Liver (tissue), 9 donors: ENCODE results near the gene DNAAF8. TPM values are rescaled to one million over a fixed set of nuclear protein-coding genes. Genes with fewer than 3 reads are reported as not detected.

ENCODE experiments used
- DNase-seq: peaks from one replicate; pipeline ENCODE4 v3.0.0-alpha.2; 2017; ENCODE audit warnings: low spot score
- H3K27ac ChIP-seq, 2 donors: one replicate each; pipeline ENCODE4 v1.7.0; 2013; ENCODE audit warnings: inconsistent platforms in 2 of 2, low read length in 2 of 2, control low read depth in 1 of 2, low read depth in 1 of 2, mild to moderate bottlenecking in 1 of 2
- H3K27me3 ChIP-seq, 4 donors: one replicate each; pipeline versions ENCODE4 v1.6.1 to v1.7.0; 2013; ENCODE audit warnings: low read length in 3 of 4, inconsistent platforms in 1 of 4, mild to moderate bottlenecking in 1 of 4, moderate library complexity in 1 of 4; ENCODE audit not compliant: control insufficient read depth in 4 of 4, insufficient read depth in 4 of 4
- H3K36me3 ChIP-seq, 4 donors: one replicate each; pipeline versions ENCODE4 v1.6.1 to v1.7.0; 2013; ENCODE audit warnings: low read length in 3 of 4, mild to moderate bottlenecking in 3 of 4, low read depth in 1 of 4, moderate library complexity in 1 of 4; ENCODE audit not compliant: control insufficient read depth in 4 of 4, insufficient read depth in 3 of 4
- H3K4me1 ChIP-seq, 4 donors: one replicate each; pipeline versions ENCODE4 v1.6.1 to v1.7.0; 2013; ENCODE audit warnings: low read length in 3 of 4, mild to moderate bottlenecking in 3 of 4, moderate library complexity in 1 of 4; ENCODE audit not compliant: control insufficient read depth in 4 of 4, insufficient read depth in 4 of 4
- H3K4me3 ChIP-seq, 3 donors: one replicate each; pipeline versions ENCODE4 v1.6.1 to v1.7.0; 2013; ENCODE audit warnings: low read length in 3 of 3, control low read depth in 1 of 3, low read depth in 1 of 3, mild to moderate bottlenecking in 1 of 3
- H3K9ac ChIP-seq, 2 donors: one replicate each; pipeline ENCODE4 v1.7.0; 2013; ENCODE audit warnings: low read length in 2 of 2, mild to moderate bottlenecking in 2 of 2, moderate library complexity in 2 of 2, control low read depth in 1 of 2, low read depth in 1 of 2
- H3K9me3 ChIP-seq, 4 donors: one replicate each; pipeline versions ENCODE4 v1.6.1 to v1.7.0; 2013; ENCODE audit warnings: low read length in 3 of 4; ENCODE audit not compliant: control insufficient read depth in 4 of 4
- EGR1 ChIP-seq, 2 donors: IDR thresholded peaks; 2 replicates each; pipeline ENCODE4 v1.6.1; 2016 to 2018; ENCODE audit warnings: antibody characterized with exemption in 2 of 2, low read depth in 2 of 2
- FOXA1 ChIP-seq: IDR thresholded peaks from 2 replicates; pipeline ENCODE4 v1.6.1; 2016; ENCODE audit warnings: antibody characterized with exemption
- FOXA2 ChIP-seq: IDR thresholded peaks from 2 replicates; pipeline ENCODE4 v1.6.1; 2016; ENCODE audit warnings: antibody characterized with exemption
- GABPA ChIP-seq, 2 donors: IDR thresholded peaks in 1 of 2; conservative IDR thresholded peaks in 1 of 2; 2 replicates each; pipeline ENCODE4 v1.6.1; 2016; ENCODE audit warnings: antibody characterized with exemption in 2 of 2, mild to moderate bottlenecking in 1 of 2, moderate library complexity in 1 of 2
- HNF4A ChIP-seq, 2 donors: conservative IDR thresholded peaks; 2 replicates each; pipeline ENCODE4 v1.6.1; 2016; ENCODE audit warnings: antibody characterized with exemption in 2 of 2, mild to moderate bottlenecking in 2 of 2
- HNF4G ChIP-seq: IDR thresholded peaks from 2 replicates; pipeline ENCODE4 v1.6.1; 2016; ENCODE audit warnings: antibody characterized with exemption
- JUND ChIP-seq, 2 donors: IDR thresholded peaks; 2 replicates each; pipeline ENCODE4 v1.6.1; 2016; ENCODE audit warnings: antibody characterized with exemption in 2 of 2
- NR2F2 ChIP-seq: IDR thresholded peaks from 2 replicates; pipeline ENCODE4 v1.6.1; 2016; ENCODE audit warnings: antibody characterized with exemption
- RAD21 ChIP-seq, 2 donors: IDR thresholded peaks; 2 replicates each; pipeline ENCODE4 v1.6.1; 2016; ENCODE audit warnings: antibody characterized with exemption in 2 of 2, mild to moderate bottlenecking in 2 of 2
- RXRA ChIP-seq, 2 donors: IDR thresholded peaks; 2 replicates each; pipeline ENCODE4 v1.6.1; 2017 to 2018; ENCODE audit warnings: antibody characterized with exemption in 2 of 2, mild to moderate bottlenecking in 1 of 2
- SP1 ChIP-seq: IDR thresholded peaks from 2 replicates; pipeline ENCODE4 v1.6.1; 2018; ENCODE audit warnings: antibody characterized with exemption, mild to moderate bottlenecking
- TAF1 ChIP-seq: conservative IDR thresholded peaks from 2 replicates; pipeline ENCODE4 v1.6.1; 2016; ENCODE audit warnings: antibody characterized with exemption, mild to moderate bottlenecking
- YY1 ChIP-seq: IDR thresholded peaks from 2 replicates; pipeline ENCODE4 v1.6.1; 2016; ENCODE audit warnings: antibody characterized with exemption, mild to moderate bottlenecking
- WGBS: extraction: QIAGEN DNeasy Blood & Tissue Kit; methylation state at CpG from one replicate; pipeline ENCODE4 v1.1.7; 2013; 5-methylcytosine and 5-hydroxymethylcytosine counted together
- polyA plus RNA-seq, 2 donors: library from polyadenylated mRNA; stranded (reverse) in 1 of 2; unstranded in 1 of 2; fragments of 200-250 nt in 1 of 2; fragments of >200 nt in 1 of 2; fragmentation: Nextera tagmentation in 1 of 2; extraction: Ambion mirVana in 1 of 2; gene quantifications; one replicate each; pipeline versions ENCODE4 v1.2.1 to v1.2.3, GENCODE V29; 2013 to 2015
- total RNA-seq, 2 donors: library from RNA; depleted of rRNA; stranded (reverse); fragments of >200 nt; gene quantifications; one replicate each; pipeline ENCODE4 v1.2.3, GENCODE V29; 2014
- TF ChIP-seq, protein P1 (sequence below): fragments of 150-350 bp; IDR thresholded peaks from 2 replicates; pipeline ENCODE4 v1.5.1; 2017; ENCODE audit warnings: improper control_type of control experiment, low read depth, low read length; ENCODE audit not compliant: missing input control
- TF ChIP-seq, protein P2 (sequence below): IDR thresholded peaks from 2 replicates; pipeline ENCODE4 v1.6.1; 2016; ENCODE audit warnings: antibody characterized with exemption
- TF ChIP-seq, protein P3 (sequence below): IDR thresholded peaks from 2 replicates; pipeline ENCODE4 v1.6.1; 2016; ENCODE audit warnings: antibody characterized with exemption
- TF ChIP-seq, protein P4 (sequence below): IDR thresholded peaks from 2 replicates; pipeline ENCODE4 v1.6.1; 2016; ENCODE audit warnings: antibody characterized with exemption
- TF ChIP-seq, protein P5 (sequence below): IDR thresholded peaks from 2 replicates; pipeline ENCODE4 v1.6.1; 2016; ENCODE audit warnings: antibody characterized with exemption, mild to moderate bottlenecking
- donor health status: healthy.
- donor health status: healthy.
- donor health status: healthy.
- donor health status: healthy.
- donor health status: healthy.

DNAAF8 gene
- total and polyA plus RNA-seq, 4 donors: 0.33 to 0.75 (median 0.56) TPM

DNA sequence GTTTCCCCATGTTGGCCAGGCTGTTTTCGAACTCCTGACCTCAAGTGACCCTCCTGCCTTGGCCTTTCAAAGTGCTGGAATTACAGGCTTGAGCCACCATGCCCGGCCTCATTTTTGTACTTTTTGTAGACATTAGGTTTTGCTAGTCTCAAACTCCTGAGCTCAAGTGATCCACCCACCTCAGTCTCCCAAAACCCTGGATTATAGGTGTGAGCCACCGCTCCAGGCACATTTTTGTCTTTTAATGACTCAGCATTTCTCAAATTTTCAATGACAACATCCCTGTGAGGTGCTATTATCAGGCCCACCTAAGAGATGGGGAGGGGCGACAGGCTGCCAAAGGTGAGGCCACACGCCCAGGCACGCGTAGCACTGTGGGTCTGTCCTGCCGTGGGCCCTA lies 52.7 kb downstream of the DNAAF8 start:
- H3K9me3 ChIP-seq: no peaks in the 10 kb centered on the region
- no peak for DNase-seq
- WGBS: 96% methylated on average over 8 of the region's 8 CpGs
- peaks cover 0 to 5% (median 4%) of the 10 kb centered on the region in 4 donors for H3K4me1 ChIP-seq
- no peak overlapping the region for H3K9ac ChIP-seq
- no peak for TF ChIP-seq EGR1 (IDR thresholded peaks at IDR 0.05; ENCODE audit: low read depth in 2 of 2)
- TF ChIP-seq RAD21 (IDR thresholded peaks at IDR 0.05): no peak
- no peak for TF ChIP-seq HNF4A (conservative IDR thresholded peaks at IDR 0.05)
- TF ChIP-seq, protein P1, sequence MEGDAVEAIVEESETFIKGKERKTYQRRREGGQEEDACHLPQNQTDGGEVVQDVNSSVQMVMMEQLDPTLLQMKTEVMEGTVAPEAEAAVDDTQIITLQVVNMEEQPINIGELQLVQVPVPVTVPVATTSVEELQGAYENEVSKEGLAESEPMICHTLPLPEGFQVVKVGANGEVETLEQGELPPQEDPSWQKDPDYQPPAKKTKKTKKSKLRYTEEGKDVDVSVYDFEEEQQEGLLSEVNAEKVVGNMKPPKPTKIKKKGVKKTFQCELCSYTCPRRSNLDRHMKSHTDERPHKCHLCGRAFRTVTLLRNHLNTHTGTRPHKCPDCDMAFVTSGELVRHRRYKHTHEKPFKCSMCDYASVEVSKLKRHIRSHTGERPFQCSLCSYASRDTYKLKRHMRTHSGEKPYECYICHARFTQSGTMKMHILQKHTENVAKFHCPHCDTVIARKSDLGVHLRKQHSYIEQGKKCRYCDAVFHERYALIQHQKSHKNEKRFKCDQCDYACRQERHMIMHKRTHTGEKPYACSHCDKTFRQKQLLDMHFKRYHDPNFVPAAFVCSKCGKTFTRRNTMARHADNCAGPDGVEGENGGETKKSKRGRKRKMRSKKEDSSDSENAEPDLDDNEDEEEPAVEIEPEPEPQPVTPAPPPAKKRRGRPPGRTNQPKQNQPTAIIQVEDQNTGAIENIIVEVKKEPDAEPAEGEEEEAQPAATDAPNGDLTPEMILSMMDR: no peak
- no peak for TF ChIP-seq HNF4G
- TF ChIP-seq GABPA (IDR thresholded peaks at IDR 0.05 in 1 of 2, conservative IDR thresholded peaks at IDR 0.05 in 1 of 2): no peak
- TF ChIP-seq NR2F2: no peak
- no peak for TF ChIP-seq FOXA1
- TF ChIP-seq RXRA (IDR thresholded peaks at IDR 0.05): no peak
- TF ChIP-seq SP1: no peak
- no peak for TF ChIP-seq FOXA2
- TF ChIP-seq, protein P2, sequence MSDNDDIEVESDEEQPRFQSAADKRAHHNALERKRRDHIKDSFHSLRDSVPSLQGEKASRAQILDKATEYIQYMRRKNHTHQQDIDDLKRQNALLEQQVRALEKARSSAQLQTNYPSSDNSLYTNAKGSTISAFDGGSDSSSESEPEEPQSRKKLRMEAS: no peak
- TF ChIP-seq YY1: no peak
- H3K27me3 ChIP-seq: no peaks in the 10 kb centered on the region
- no peak overlapping the region for H3K4me3 ChIP-seq
- H3K27ac ChIP-seq: no peak overlapping the region
- no peaks in the 10 kb centered on the region for H3K36me3 ChIP-seq

DNA sequence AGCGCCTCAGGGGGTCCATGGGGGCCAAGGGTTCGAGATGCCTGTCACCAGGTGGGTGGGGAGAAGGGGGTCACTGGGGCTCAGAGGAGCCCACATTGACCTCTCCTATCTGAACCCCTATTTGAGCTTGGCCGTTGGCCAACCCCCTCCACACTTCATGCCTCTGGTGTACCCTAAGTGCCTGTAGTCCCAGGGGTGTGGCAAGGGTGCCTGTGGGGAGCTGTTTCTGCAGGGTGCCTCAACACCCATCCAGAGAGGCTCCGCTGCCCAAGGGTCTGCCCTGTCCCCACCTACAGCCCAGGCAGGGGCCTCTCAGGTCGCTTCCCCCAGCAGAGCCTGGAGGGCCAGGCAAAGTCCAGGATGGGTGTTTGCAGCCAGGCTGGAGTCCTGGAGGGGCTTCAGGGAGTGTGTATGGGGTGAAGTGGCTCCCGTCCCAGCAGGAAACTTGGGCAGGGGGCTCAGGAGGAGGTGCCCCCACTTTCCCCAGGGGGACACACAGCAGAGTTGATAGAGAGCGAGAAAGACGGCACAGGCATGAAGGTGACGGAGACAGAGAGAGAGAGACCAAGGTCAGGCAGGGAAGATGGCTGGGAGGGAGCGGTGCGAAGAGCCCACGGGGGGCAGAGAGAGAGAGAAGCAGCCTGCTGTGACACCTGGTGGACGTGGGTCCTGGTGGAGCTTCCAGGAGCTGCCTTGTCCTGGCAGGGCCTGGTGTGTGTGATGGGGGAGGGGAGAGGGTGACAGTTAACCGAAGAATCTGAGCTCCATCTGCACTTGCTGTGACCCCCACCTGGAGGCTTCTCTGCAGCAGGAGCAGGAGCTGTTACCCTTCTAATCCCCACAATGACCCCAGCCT lies 53.5 kb downstream of the DNAAF8 start, which contains the start of gene SEPTIN12:
TSS of gene SEPTIN12 (minus strand) at position 719 of the 856 bp plus-strand sequence. CDS start at position 19, 700 bp downstream.
- no peak within 1 kb of the TSS for H3K4me3 ChIP-seq
- no peak within 1 kb of the TSS for H3K27ac ChIP-seq
- no peak within 1 kb of the TSS for H3K9ac ChIP-seq
- no peaks in the 10 kb centered on the region for H3K9me3 ChIP-seq
- 80% methylated on average over 14 of the region's 14 CpGs for WGBS
- peaks cover 0 to 5% (median 4%) of the 10 kb centered on the region in 4 donors for H3K4me1 ChIP-seq
- H3K27me3 ChIP-seq: no peaks in the 10 kb centered on the region
- TF ChIP-seq NR2F2: no peak
- TF ChIP-seq, protein P2: no peak
- no peak for TF ChIP-seq GABPA (IDR thresholded peaks at IDR 0.05 in 1 of 2, conservative IDR thresholded peaks at IDR 0.05 in 1 of 2)
- no peak for TF ChIP-seq FOXA1
- TF ChIP-seq YY1: no peak
- TF ChIP-seq, protein P3, sequence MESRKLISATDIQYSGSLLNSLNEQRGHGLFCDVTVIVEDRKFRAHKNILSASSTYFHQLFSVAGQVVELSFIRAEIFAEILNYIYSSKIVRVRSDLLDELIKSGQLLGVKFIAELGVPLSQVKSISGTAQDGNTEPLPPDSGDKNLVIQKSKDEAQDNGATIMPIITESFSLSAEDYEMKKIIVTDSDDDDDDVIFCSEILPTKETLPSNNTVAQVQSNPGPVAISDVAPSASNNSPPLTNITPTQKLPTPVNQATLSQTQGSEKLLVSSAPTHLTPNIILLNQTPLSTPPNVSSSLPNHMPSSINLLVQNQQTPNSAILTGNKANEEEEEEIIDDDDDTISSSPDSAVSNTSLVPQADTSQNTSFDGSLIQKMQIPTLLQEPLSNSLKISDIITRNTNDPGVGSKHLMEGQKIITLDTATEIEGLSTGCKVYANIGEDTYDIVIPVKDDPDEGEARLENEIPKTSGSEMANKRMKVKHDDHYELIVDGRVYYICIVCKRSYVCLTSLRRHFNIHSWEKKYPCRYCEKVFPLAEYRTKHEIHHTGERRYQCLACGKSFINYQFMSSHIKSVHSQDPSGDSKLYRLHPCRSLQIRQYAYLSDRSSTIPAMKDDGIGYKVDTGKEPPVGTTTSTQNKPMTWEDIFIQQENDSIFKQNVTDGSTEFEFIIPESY: no peak
- no peak for TF ChIP-seq RAD21 (IDR thresholded peaks at IDR 0.05)
- TF ChIP-seq HNF4A (conservative IDR thresholded peaks at IDR 0.05): no peak
- TF ChIP-seq, protein P4, sequence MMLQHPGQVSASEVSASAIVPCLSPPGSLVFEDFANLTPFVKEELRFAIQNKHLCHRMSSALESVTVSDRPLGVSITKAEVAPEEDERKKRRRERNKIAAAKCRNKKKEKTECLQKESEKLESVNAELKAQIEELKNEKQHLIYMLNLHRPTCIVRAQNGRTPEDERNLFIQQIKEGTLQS: no peak
- TF ChIP-seq JUND (IDR thresholded peaks at IDR 0.05): no peak
- TF ChIP-seq TAF1: no peak
- TF ChIP-seq, protein P1: no peak
- TF ChIP-seq, protein P5, sequence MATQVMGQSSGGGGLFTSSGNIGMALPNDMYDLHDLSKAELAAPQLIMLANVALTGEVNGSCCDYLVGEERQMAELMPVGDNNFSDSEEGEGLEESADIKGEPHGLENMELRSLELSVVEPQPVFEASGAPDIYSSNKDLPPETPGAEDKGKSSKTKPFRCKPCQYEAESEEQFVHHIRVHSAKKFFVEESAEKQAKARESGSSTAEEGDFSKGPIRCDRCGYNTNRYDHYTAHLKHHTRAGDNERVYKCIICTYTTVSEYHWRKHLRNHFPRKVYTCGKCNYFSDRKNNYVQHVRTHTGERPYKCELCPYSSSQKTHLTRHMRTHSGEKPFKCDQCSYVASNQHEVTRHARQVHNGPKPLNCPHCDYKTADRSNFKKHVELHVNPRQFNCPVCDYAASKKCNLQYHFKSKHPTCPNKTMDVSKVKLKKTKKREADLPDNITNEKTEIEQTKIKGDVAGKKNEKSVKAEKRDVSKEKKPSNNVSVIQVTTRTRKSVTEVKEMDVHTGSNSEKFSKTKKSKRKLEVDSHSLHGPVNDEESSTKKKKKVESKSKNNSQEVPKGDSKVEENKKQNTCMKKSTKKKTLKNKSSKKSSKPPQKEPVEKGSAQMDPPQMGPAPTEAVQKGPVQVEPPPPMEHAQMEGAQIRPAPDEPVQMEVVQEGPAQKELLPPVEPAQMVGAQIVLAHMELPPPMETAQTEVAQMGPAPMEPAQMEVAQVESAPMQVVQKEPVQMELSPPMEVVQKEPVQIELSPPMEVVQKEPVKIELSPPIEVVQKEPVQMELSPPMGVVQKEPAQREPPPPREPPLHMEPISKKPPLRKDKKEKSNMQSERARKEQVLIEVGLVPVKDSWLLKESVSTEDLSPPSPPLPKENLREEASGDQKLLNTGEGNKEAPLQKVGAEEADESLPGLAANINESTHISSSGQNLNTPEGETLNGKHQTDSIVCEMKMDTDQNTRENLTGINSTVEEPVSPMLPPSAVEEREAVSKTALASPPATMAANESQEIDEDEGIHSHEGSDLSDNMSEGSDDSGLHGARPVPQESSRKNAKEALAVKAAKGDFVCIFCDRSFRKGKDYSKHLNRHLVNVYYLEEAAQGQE: no peak
- TF ChIP-seq EGR1 (IDR thresholded peaks at IDR 0.05; ENCODE audit: low read depth in 2 of 2): no peak
- no peak for TF ChIP-seq HNF4G
- no peak for TF ChIP-seq FOXA2
- no peak for TF ChIP-seq RXRA (IDR thresholded peaks at IDR 0.05)
- TF ChIP-seq SP1: no peak
- no peak for DNase-seq
- no peaks in the 10 kb centered on the region for H3K36me3 ChIP-seq
